Activated CD4-positive, alpha-beta T cell treated with anti-CD3 and anti-CD28 coated beads, Interleukin-2, amount 50 U/mL, for 16 hours (primary cell): ENCODE results near the gene HHIPL2.

Experiments used
- DNase-seq: peaks from one replicate; pipeline ENCODE4 v3.0.0-alpha.2; 2020

Gene HHIPL2

DNA sequence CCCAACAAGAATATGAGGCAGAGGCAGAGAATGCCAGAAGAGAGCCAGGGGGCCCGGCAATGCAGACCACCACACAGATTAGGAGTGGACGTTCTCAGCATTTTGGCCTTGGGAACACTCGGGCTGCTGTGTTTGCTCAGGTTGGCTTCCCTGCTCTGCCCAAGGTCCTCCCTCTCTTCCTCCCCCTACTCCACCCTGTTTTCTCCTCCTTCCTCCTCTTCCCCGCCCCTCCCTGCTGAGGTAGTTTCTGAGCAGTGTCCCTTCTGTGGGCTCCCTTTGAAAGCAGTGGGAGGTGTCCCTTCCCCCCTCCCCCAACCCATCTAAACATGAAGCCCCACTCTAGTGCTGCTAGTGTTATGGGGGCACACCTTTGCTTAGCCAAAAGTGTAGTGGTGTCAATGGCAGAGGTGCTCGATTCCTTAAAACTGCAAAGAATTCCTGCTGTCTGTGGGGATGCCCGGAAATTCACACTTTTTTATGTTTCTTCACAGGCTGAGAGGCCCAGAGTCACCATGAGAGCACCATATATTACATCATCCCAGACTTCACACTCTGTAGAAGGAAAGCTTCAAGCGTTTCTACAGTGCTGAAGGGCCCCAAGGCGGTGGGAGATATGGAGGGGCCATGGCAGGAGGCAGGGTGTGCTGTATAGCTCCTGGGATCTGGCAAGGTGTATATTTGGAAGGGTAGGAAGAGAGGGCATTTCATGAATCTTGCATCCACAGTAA lies at the start of gene HHIPL2:
Gene HHIPL2, minus strand, starts transcription at position 161 of the 728 bp plus-strand sequence. Its CDS starts 60 bp downstream, at position 101.
- no peak for DNase-seq

DNA sequence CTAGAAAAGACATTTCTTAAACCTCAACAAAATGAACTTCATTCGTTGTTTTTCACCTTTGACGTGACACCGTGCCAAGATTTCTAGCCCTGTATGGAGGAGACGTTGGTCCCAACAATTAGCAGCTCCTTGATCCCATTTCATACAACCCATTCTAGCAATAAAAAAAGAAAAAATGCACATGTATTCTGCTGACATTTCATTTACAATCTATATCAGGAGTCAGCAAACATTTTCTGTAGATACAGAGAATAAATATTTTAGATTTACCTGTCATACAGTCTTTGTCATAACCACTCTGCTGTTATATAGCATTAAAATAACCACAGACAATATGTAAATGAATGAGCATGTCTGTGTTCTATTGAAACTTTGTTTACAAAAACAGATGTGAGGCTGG lies 48.8 kb upstream of the HHIPL2 start:
- DNase-seq = no peak

DNA sequence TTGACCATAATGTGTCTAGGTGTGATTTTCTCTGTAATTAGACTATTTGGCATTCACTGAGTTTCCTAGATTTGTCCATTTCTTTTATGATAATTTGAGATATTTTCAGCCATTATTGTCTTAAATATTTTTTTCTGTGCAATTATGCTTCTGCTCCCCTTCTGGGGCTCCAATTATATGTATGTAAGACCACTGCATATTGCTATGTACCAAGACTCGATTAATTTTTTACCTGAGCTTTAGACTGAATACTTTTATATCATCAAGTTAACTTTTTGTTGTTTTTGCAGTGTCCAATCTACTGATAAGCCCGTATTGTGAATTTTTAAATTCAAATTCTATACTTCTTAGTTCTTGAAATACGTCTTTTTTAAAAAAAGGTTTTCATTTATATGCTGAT lies 46.9 kb upstream of the HHIPL2 start:
- no peak for DNase-seq

DNA sequence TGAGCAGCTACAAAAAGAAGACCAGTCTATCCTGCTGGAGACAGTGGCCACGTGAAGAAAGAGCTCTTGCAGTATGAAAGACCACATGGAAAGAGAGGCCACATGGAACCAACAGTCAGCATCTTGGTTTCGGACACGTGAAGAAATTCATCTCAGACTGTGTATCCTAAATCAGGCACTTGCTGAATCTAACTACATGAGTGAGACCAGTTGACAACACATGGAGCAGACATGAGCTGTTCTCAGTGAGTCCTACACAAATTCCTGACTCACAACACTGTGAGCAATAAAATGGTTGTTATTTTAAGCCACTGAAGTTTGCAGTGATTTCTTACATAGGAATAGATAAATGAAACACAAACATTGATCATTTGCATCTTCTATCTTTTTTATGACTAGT lies 44.3 kb upstream of the HHIPL2 start:
- DNase-seq = no peak

DNA sequence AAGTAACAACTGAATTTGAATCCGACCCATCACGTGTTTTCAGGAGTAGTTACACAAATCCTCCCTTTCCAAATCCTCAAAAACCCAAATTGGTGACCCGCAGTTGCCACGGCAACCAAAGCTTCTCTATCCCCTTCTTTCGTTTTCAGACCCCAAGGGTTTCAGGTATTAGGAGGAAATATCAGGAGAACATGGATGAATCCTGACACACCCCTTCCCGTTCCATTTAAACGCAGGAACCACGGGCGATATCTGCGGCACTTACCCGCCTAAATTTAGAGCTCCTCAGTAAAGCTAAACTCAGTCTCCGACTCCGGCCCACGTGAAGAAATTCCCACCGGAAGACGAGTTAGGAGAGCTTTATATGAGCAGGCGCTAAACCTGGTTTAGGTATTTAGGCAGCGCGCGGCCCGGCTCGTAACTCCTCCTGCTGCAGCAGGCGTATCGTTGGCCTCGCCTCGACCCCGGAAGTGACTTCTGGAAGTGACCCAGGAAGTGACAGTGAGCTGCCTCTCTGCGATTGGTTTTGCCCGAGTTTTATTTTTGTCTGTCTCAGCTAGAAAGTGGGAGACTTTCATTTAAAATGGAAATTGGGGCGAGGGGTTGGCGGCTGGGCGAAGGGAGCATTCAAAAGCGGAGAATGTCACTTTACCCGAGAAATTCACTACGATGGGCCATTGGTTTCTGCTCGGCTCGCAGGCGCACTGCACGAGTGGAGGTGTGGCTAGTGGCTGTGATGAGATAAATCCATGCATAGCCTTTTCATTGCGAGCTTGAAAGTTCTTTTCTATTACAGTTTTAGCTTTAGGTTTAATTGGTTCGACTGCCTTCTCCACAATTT lies 41.8 kb upstream of the HHIPL2 start, which contains the start of gene TAF1A:
Gene TAF1A, minus strand, starts transcription at position 472 of the 841 bp plus-strand sequence.
- DNase-seq = peak; percentile 88

DNA sequence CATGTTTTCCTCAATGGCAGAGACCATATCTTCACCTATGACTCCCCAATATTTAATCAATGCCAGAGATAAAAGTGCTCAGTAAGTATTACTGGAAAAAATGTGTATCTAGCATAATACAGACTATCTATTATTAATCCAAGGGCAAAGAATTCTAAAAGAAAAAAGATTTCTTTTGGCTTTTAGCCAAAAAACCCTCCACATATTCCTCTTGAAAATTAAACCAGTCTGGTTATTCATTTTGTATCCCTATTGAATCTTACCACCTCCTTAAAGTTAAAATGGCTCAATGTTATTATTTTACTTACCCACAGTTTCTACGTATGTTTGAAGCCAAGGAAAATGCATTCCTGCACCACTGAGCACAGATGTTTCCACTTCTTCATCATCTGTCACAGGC lies 40.2 kb upstream of the HHIPL2 start:
- DNase-seq = no peak

DNA sequence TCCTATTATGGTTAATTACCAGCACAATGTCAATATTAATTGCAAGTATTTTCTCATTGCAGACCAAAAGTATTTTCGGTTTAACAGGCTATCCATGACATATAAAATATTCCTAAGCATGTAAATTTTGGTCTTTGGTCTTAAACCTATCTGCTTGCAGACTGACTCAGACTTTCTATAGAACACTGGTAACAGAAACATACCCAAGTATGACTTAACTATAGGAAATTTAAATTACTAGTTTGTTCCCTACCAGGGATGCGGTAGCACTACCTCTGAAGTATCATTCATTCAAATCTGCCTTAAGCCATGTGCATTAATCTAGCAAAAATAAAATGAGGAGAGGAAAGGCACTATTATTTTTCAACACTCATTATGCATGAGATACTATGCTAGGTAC lies 38.9 kb upstream of the HHIPL2 start:
- DNase-seq = no peak

DNA sequence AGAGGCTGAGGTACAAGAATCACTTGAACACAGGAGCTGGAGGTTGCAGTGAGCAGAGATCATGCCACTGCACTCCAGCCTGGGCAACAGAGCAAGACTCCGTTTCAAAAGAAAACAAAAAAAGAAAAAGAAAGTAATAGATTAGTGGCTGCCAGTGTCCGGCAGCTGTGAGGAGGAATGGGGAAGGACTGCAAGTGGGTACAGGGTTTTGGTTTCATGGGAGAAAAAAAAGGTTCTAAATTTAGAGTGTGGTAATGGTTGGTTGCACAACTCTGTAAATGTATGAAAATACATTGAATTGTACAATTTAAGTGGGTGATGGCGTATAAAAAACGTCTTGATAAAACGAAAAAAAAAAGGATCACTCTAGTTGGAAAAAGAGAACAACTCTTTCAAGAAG lies 35.2 kb upstream of the HHIPL2 start:
- DNase-seq = no peak

DNA sequence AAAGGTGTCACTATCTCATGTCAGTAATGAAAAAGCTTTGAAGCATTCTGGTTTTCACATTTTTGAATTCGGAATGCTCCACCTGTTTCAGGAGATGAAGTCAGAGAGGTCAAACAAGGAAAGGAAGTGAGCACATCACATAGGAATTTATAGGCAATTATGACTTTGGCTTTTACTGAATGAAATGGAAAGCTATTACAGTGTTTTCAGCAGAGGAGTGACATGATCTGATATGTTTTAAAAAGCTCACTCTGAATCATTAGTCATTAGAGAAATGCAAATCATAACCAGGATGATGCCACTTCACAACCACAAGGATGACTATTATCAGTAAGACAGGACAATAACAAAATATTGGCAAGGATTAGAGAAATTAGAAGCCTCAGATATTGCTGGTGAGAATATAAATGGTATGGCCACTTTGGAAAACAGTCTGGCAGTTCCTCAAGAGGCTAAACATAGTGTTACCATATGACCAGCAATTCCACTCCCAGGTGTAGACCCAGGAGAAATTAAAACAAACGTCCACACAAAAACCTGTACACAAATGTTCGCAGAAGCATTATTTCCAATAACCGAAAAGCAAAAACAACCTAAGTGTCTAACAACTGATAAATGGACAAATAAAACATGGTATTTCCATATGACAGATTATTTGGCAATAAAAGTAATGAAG lies 34.3 kb upstream of the HHIPL2 start:
- DNase-seq = peak; percentile 10

DNA sequence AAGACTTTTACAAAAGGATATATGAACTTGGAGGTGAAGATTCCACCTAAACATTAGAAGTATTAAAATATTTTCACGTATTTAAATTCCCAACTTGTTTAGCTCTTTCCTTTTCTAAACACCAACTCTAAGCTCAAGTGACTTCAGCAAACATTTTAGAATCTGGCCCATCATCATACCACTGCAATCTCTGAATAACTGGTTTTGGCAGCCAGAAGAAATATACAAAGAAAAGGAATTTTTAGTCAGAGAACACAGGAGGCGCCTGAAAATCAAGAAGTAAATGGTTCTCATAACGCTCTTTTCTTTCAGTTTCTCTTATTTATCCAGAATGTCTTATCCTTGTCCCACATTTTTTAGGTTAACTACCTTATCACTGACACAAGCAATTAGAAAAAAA lies 31.4 kb upstream of the HHIPL2 start:
- DNase-seq = no peak

DNA sequence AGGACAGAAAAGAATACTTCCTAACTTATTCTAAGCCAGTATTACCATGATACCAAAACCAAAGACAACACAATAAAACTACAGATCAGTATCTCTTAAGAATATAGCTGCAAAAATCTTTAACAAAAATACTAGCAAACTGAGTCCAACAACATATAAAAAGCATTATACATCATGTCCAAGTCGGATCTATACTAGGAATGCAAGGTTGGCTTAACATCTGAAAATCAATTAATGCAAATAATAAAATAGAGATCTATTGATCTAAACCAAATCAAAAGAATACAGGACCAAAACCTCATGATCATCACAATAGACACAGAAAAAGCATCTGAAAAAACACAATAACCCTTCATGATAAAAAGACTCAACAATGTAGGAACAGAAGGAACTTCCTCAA lies 22.9 kb upstream of the HHIPL2 start:
- no peak for DNase-seq

DNA sequence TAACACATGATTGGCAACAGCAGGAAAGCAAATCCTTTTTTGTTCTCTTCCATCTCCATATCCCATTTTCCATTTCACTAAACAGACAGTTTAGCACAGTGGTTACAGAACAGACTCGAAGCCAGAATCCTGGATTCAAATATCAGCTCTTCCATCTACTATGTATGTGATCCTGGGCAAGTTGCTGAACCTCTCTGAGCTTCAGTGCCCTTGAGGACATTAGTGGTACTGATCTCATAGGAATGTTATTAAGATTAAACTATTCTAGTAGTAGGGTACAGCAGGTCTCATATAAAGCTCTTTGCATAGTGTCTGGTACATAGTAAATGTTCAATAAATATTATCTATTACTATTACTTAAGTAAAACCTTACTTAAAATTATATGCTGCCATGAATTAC lies 13.8 kb upstream of the HHIPL2 start:
- no peak for DNase-seq

DNA sequence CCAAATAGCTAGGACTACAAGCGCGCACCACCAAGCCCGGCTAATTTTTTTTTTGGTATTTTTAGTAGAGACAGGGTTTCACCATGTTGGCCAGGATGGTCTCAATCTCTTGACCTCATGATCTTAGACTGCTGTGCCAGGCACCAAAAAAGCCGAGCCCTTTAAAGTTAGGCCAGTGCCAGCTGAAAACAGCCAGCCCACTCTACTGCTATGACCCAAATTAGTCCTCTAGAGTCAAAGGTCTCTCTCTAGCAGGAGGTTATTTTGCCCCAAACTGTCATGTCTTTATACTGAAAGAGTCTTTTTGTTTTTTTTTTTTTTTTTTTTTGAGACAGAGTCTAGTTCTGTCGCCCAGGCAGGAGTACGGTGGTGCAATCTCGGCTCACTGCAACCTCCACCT lies 9.7 kb upstream of the HHIPL2 start:
- no peak for DNase-seq

DNA sequence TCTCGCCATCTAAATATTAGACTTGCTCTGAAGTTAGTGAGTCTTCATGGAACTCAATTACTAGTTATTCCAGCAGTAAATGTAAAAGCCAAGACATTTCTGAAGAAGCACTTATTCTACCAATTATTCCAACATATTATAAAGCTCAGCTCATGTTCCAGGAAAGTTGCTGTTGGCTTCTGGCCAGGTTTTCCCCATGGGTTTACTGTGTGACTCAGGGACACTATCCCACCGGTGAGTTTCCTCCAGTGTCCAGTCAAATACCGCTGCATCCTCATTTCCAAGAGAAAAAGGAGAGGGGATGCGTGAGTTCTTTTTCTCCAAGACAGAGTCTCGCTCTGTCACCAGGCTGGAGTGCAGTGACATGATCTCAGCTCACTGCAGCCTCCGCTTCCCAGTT lies 9.2 kb upstream of the HHIPL2 start:
- no peak for DNase-seq

DNA sequence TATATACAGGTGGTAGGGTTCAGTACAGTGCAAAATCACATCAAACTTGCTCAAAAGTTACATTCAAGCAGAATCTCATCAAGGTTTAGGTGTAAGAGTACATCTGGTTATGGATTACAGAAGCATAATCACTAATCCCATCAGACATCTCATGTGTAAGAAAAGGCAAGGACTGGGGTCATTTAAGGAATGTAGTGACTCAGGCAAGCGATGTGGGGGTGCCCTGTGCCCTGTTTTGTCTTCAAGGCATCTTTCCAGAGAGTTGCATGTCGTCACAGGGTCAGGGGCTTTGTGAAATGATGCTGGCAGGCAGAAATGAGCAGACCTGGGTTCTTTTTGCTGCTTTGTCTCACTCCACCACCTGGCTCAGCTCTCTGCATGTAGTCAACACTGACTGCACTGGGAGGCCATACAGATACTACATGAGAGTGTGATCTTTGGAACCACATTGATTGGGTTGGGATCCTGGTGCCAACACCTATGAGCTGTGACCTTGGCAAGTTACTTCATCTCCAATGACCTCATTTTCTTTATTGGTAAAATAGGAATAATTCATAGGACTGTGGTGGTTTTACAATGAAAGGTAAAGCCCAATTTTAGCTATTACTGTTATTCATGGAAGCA lies 8.2 kb upstream of the HHIPL2 start:
- no peak for DNase-seq

DNA sequence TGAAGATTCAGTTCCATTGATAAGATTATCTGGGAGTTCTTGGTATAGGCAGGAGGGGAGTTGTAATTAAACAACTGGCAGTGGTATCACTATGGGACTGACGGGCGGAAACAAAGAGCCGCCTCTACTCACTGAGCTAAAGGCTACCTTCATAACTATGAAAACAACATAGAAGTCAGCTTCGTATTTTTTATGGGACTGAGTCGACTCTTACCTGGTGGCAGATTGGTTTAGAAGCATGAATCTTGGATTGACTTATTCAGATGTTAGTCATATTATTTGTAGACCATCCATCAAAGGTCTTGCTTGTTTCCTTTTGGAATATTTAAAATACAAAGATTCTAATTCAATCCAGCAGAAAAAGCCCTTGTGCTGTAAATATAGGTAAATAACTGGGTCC lies 6.3 kb upstream of the HHIPL2 start:
- no peak for DNase-seq

DNA sequence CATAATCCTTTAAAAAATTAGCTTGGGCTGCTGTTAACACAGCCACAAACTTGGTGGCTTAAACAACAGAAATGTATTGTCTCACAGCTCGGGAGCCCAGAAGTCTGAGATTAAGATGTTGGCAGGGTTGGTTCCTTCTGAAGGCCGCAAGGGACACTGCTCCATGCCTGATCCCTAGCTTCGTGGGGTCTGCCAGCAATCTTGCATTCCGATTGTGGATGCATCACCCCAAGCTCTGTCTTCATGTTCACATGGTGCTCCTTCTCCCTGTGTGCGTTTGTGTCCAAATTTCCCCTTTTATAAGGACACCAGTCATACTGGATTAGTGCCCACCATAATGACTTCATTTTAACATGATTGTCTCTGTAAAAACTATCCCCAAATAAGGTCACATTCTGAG lies 5.0 kb upstream of the HHIPL2 start:
- no peak for DNase-seq

DNA sequence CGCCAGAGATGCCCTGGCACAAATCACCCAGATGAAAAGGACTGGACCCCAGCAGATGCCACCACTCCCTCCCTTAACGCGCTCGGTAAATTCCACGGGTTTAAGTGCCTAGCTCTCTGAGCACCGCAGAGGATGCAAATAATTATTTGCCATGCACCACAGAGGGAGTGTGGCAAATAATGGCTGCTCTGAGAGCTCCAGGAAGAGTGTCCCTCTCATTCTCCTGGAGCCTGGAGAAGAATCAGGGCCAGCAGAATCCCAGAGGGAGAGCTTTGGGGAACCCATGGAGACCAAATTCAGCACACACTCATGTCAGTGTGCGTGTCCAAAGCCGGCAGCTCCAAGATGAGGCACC lies 667 bp downstream of the HHIPL2 start:
- DNase-seq = no peak

DNA sequence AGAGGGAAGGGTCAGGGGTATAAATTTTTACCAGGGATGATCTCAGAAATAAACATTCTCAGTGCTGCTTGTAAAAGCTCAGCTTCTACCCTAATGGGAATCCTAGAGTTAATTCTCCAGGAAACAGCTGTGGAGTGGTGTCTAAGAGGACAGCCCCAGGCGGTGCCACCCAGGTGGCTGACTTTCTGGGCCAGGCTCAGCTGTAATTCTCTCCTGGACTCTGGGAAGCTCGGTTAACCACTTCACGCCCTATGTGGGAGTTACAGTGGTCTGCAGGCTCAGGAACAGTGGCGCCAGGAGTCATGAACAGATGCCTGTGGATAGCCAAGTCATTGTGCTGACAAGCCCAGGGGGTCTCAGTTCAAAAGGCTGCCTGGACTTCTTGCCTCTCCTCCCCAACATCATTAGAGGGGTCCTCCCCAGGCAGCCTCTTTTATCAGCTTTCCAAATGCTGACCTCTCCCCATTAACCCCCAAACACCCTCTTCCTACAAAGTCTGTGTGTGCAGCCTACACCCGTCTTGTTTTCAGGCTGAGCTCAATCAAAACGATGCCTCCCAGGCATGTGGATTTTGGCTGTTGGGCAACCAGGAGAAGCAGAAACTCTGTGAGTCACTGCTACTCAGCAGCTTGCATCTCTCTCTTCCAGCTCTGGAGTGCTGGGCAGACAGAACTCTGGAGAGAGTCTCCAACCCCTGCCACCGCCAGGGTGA lies 1.2 kb downstream of the HHIPL2 start:
- DNase-seq = no peak

DNA sequence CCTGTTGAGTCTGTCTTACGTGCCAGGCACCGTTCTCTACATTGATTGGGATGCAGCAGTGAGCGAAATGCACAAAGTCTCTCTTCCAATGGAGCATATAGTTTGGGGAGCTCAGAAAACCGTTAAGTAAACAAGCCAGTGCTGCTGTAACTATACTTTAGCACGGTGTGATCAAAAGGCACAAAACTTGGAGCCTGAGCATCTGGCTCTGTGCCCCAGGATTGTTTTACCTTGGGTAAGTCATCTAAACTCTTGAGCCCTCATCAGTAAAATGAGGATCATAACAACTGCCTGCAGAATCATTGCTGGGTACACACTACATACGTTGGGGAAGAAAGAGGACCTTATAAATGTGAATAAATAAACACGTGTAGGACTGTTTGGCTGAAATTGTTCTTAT lies 1.8 kb downstream of the HHIPL2 start:
- no peak for DNase-seq

DNA sequence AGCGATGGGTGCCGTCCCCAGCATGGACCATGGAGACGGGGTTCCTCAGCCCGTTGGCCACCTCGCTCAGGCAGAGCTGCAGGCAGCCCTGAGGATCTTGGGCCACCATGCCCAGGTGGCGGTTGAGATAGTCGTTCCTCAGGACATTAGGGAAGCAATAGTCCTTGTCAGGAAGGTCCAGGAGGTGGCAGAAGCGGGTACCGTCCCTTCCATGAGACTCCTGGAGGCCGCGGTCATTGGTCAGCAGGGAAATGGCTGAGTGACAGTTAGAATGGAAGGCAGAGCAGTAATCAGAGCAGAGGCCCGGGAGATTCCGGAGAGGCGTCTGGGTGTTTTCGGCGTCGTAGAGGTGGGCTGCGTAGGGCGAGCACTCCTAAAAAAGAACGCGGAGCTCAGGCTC lies 4.1 kb downstream of the HHIPL2 start:
- DNase-seq = no peak

DNA sequence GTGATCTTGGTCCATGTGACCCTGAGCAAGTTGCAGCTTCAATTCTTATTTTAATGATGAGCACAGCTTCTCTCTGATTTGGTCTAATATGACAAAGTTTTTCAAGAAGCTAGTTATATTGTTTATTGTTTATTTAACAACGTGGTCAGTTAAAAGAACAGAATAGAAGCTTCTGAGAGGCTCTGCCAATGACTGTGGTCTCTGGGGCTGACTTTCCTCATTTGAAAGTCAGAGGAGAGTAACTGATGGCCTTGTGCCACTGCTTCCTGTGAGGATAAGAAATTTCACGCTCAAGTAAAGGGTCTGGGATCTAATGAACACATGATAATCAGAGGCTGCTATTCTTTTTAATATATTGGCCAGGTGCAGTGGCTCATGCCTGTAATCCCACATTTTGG lies 7.3 kb downstream of the HHIPL2 start:
- DNase-seq = no peak
